HEK293T (cell line): ENCODE measurements around the gene MYH3.

Experiments
- CTCF ChIA-PET: fragments of 350-600 bp; formaldehyde crosslinking; extraction: SDS; loops from one replicate; lab custom pipeline; 2021; ENCODE audit warnings: antibody characterized with exemption, inconsistent platforms; lab: Yijun Ruan, JAX
- POLR2A ChIA-PET: fragments of 350-600 bp; formaldehyde crosslinking; extraction: SDS; loops from one replicate; lab custom pipeline; 2020; ENCODE audit warnings: antibody characterized with exemption, inconsistent platforms; lab: Yijun Ruan, JAX
- DNase-seq: peaks from one replicate; pipeline ENCODE4 v3.0.0; 2012; ENCODE audit warnings: mixed read lengths; ENCODE audit errors: extremely low spot score
- ARNT ChIP-seq: fragments of 450-650 bp; IDR thresholded peaks from 2 replicates; pipeline ENCODE4 v1.6.1; 2017; ENCODE audit warnings: mild to moderate bottlenecking
- BHLHE40 ChIP-seq: fragments of 450-650 bp; IDR thresholded peaks from 2 replicates; pipeline ENCODE4 v1.6.1; 2016; ENCODE audit warnings: mild to moderate bottlenecking, moderate library complexity, borderline replicate concordance
- CTBP1 ChIP-seq: fragments of 450-650 bp; IDR thresholded peaks from 2 replicates; pipeline ENCODE4 v1.6.1; 2016; ENCODE audit warnings: borderline replicate concordance
- ELF4 ChIP-seq: fragments of 450-650 bp; IDR thresholded peaks from 2 replicates; pipeline ENCODE4 v1.6.1; 2017; ENCODE audit warnings: antibody characterized with exemption
- FOXA1 ChIP-seq: fragments of 450-650 bp; IDR thresholded peaks from 2 replicates; pipeline ENCODE4 v1.6.1; 2016; ENCODE audit warnings: mild to moderate bottlenecking
- FOXK2 ChIP-seq: fragments of 450-650 bp; IDR thresholded peaks from 2 replicates; pipeline ENCODE4 v1.6.1; 2016; ENCODE audit warnings: mild to moderate bottlenecking
- FOXM1 ChIP-seq: fragments of 450-650 bp; IDR thresholded peaks from 2 replicates; pipeline ENCODE4 v1.6.1; 2017; ENCODE audit warnings: mild to moderate bottlenecking, borderline replicate concordance
- HDGF ChIP-seq: fragments of 450-650 bp; IDR thresholded peaks from 2 replicates; pipeline ENCODE4 v1.6.1; 2017; ENCODE audit warnings: antibody characterized with exemption, borderline replicate concordance
- L3MBTL2 ChIP-seq: fragments of 450-650 bp; conservative IDR thresholded peaks from 2 replicates; pipeline ENCODE4 v1.6.1; 2016; ENCODE audit warnings: mild to moderate bottlenecking
- LEF1 ChIP-seq: fragments of 450-650 bp; IDR thresholded peaks from 2 replicates; pipeline ENCODE4 v1.6.1; 2017; ENCODE audit warnings: mild to moderate bottlenecking, borderline replicate concordance
- NFRKB ChIP-seq: fragments of 450-650 bp; IDR thresholded peaks from 2 replicates; pipeline ENCODE4 v1.6.1; 2016; ENCODE audit warnings: mild to moderate bottlenecking, moderate library complexity
- SP1 ChIP-seq: fragments of 450-650 bp; IDR thresholded peaks from 2 replicates; pipeline ENCODE4 v1.6.1; 2017
- SUZ12 ChIP-seq: fragments of 450-650 bp; IDR thresholded peaks from 2 replicates; pipeline ENCODE4 v1.6.1; 2016; ENCODE audit warnings: mild to moderate bottlenecking
- TARDBP ChIP-seq: fragments of 450-650 bp; IDR thresholded peaks from 2 replicates; pipeline ENCODE4 v1.6.1; 2016
- ZNF384 ChIP-seq: fragments of 450-650 bp; IDR thresholded peaks from 2 replicates; pipeline ENCODE4 v1.6.1; 2016
- TF ChIP-seq, protein P1 (sequence below): fragments of 450-650 bp; IDR thresholded peaks from 2 replicates; pipeline ENCODE4 v1.6.1; 2016

MYH3 gene

DNA sequence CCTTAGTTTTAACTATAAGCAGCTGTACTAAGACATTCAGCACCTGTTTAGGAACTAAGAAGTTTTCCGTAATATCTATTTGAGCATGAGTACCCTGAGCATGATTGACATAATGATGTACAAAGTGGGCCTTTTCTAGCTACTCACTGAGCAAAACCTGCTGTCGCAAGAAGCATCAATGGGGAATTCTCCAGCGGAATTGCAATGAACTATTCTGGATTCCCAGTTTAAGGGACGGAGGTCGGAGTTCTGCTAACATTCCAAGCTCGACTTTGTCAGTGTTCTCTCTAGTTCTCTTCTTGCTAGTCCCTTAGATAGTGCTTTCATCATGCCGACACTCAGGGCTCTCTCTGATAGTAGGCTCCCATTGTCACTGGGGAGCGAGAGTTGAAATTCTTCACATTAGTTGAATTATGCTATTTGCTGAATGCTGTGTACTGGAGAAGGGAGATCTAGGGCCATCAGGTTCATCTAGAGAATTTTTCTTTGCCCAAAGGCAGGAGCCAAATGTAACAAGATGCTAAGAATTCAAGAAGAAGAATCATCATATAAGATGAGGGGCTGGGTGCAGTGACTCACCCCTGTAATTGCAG lies 67.5 kb downstream of the MYH3 start:
- ChIA-PET POLR2A (no interaction called here), CTCF (no interaction called here)
- no peak for DNase-seq
- TF ChIP-seq ARNT (no peak), FOXM1 (no peak), SUZ12 (no peak), ZNF384 (no peak), CTBP1 (no peak), ELF4 (no peak), BHLHE40 (no peak), FOXK2 (no peak), TARDBP (no peak), HDGF (no peak), L3MBTL2 (no peak), LEF1 (no peak), NFRKB (no peak), SP1 (no peak), FOXA1 (no peak)
- TF ChIP-seq, protein P1, sequence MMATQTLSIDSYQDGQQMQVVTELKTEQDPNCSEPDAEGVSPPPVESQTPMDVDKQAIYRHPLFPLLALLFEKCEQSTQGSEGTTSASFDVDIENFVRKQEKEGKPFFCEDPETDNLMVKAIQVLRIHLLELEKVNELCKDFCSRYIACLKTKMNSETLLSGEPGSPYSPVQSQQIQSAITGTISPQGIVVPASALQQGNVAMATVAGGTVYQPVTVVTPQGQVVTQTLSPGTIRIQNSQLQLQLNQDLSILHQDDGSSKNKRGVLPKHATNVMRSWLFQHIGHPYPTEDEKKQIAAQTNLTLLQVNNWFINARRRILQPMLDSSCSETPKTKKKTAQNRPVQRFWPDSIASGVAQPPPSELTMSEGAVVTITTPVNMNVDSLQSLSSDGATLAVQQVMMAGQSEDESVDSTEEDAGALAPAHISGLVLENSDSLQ, result no peak

DNA sequence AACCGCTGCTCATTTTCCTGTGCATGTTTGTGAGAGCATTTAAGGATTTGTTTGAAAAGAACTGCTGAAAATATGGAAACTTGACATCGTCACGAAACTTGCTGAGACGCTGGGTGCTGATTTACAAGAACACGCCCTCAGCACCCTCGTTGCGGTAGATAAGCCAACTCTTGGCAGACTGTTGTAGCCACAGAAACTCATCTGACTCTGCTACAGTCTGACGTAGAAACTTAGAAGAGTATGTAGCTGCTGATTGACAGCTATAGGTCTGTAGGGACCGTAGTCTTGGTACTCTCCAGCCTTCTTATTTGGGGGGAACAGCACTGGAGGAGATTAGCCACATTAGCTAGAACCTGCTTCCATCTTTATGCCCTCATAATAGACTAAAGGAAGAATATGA lies 71.6 kb downstream of the MYH3 start:
- CTCF ChIA-PET, result no interaction called here
- no peak for DNase-seq
- TF ChIP-seq CTBP1 (no peak), LEF1 (no peak), BHLHE40 (no peak), FOXA1 (no peak), HDGF (no peak), SUZ12 (no peak), L3MBTL2 (no peak)
- POLR2A ChIA-PET, result no interaction called here

DNA sequence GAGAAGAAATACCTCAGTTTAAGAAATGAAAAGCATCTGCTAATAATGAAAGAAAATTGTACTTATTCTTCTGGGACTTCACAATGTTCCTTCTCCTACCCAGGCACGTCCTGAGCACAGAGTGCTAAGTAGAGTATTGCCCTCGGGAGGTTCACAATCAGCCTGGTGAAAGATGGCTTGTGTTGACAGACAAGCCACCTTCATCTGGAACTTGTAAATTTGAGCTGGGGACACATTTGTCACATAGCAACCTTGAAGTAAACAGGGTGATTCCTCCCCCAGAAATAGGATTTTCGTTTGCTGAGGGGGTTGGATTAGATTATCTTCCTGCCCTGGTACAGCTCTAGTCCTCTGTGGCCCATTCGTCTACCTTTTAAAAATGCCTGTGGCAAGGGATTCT lies 73.3 kb downstream of the MYH3 start:
- no peak for DNase-seq
- ChIA-PET POLR2A (no interaction called here), CTCF (interaction anchor here (0.6 kb wide), 1 partner anchor 9 kb away, joined by 3 read pairs; no protein-coding TSS in a partner anchor)
- TF ChIP-seq, protein P1, result no peak
- no peak for TF ChIP-seq FOXK2
- TF ChIP-seq ZNF384, result no peak
- TF ChIP-seq L3MBTL2, result no peak
- TF ChIP-seq FOXA1, result no peak
- no peak for TF ChIP-seq LEF1
- TF ChIP-seq ARNT, result no peak

DNA sequence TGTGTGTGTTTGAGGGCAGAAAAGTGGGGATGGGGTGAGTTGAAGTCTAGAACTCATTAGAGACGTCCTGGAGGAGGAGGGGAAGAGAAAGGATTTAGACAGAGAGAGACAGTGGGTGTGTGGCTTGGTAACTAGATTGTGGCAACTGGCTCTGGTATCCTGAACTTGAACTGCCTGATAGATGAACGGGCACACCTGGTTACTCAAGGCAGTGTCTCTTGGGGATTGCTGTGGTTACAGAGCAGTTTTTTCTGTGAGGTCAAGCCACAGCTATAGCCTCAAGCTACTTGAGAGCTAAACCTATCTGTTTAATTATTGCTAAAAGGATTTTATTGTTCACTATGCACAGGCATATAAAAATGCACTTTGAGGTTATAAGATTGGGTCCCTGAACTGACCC lies 77.8 kb downstream of the MYH3 start:
- ChIA-PET POLR2A (no interaction called here), CTCF (interaction anchor here (1.2 kb wide), 1 partner anchor 35 kb away, joined by 5 read pairs; no protein-coding TSS in a partner anchor)
- TF ChIP-seq SUZ12 (no peak), NFRKB (no peak), BHLHE40 (no peak), L3MBTL2 (no peak), SP1 (no peak), ZNF384 (no peak), ELF4 (no peak), FOXM1 (no peak), FOXK2 (no peak), ARNT (no peak)
- TF ChIP-seq, protein P1, result no peak
- no peak for DNase-seq
